Neural cell (in vitro differentiated cells): ENCODE measurements around the gene PAN2.

Source experiments
- EP300 ChIP-seq: fragments of 450-650 bp; conservative IDR thresholded peaks from 2 replicates; pipeline ENCODE4 v1.6.1; 2014; ENCODE audit warnings: antibody characterized with exemption, mild to moderate bottlenecking, moderate library complexity; ENCODE audit not compliant: poor library complexity, severe bottlenecking
- EZH2 ChIP-seq: fragments of 200-600, 300-800 bp; shearing (Covaris generic), sonication (generic); IDR thresholded peaks from 2 replicates; pipeline ENCODE4 v1.6.1; 2014; ENCODE audit warnings: antibody characterized with exemption, low read length, borderline replicate concordance, mild to moderate bottlenecking; ENCODE audit not compliant: insufficient read depth, poor library complexity, severe bottlenecking
- SMC3 ChIP-seq: fragments of 450-650 bp; conservative IDR thresholded peaks from 2 replicates; pipeline ENCODE4 v1.6.1; 2014; ENCODE audit warnings: antibody characterized with exemption, mild to moderate bottlenecking, moderate library complexity; ENCODE audit not compliant: poor library complexity

- TF ChIP-seq EZH2 (no peak), SMC3 (no peak), EP300 (no peak)
Observed at GRCh38 chr12:56298828-56299227, 35.0 kb downstream of the PAN2 start.
